HL-60 (cell line): Measurements from ENCODE around the gene C17orf113.

Source experiments
- DNase-seq, 2 experiments: peaks; one replicate each; pipeline ENCODE4 v3.0.0-alpha.2; 2010 to 2020; ENCODE audit warnings: low read depth in 1 of 2, low spot score in 1 of 2
- H3K27ac ChIP-seq: fragments of 250-450 bp; sonication (Bioruptor Pico); replicated peaks from 2 replicates; pipeline ENCODE4 v1.5.1; 2020; ENCODE audit warnings: mild to moderate bottlenecking, moderate library complexity
- H3K27me3 ChIP-seq: fragments of 250-450 bp; sonication (Bioruptor Pico); 2 replicates; pipeline ENCODE4 v1.5.1; 2021; ENCODE audit warnings: mild to moderate bottlenecking, moderate library complexity; ENCODE audit not compliant: insufficient read depth, poor library complexity, severe bottlenecking
- H3K4me3 ChIP-seq: replicated peaks from 2 replicates; pipeline ENCODE4 v1.5.1; 2011; ENCODE audit warnings: mild to moderate bottlenecking, control low read depth, low read length; ENCODE audit not compliant: insufficient read depth
- GABPA ChIP-seq: IDR thresholded peaks from 2 replicates; pipeline ENCODE4 v1.6.1; 2012; ENCODE audit warnings: low read depth
- POLR2AphosphoS5 ChIP-seq: IDR thresholded peaks from 2 replicates; pipeline ENCODE4 v1.6.1; 2012; ENCODE audit warnings: low read depth
- SPI1 ChIP-seq: IDR thresholded peaks from 2 replicates; pipeline ENCODE4 v1.6.1; 2012; ENCODE audit warnings: low read depth, mild to moderate bottlenecking, borderline replicate concordance
- TF ChIP-seq, protein P1 (sequence below): IDR thresholded peaks from one replicate; pipeline ENCODE4 v1.5.1; 2011; ENCODE audit warnings: low read length, control low read depth, inconsistent platforms; ENCODE audit not compliant: insufficient read depth
- TF ChIP-seq, protein P2 (sequence below): IDR thresholded peaks from 2 replicates; pipeline ENCODE4 v1.6.1; 2012; ENCODE audit warnings: low read depth; ENCODE audit not compliant: insufficient replicate concordance

C17orf113 gene

GRCh38 chr17:42039794-42040763 is 10.3 kb downstream of the C17orf113 start:
- DNase-seq: no peak
- TF ChIP-seq GABPA: no peak
- TF ChIP-seq, protein P1, sequence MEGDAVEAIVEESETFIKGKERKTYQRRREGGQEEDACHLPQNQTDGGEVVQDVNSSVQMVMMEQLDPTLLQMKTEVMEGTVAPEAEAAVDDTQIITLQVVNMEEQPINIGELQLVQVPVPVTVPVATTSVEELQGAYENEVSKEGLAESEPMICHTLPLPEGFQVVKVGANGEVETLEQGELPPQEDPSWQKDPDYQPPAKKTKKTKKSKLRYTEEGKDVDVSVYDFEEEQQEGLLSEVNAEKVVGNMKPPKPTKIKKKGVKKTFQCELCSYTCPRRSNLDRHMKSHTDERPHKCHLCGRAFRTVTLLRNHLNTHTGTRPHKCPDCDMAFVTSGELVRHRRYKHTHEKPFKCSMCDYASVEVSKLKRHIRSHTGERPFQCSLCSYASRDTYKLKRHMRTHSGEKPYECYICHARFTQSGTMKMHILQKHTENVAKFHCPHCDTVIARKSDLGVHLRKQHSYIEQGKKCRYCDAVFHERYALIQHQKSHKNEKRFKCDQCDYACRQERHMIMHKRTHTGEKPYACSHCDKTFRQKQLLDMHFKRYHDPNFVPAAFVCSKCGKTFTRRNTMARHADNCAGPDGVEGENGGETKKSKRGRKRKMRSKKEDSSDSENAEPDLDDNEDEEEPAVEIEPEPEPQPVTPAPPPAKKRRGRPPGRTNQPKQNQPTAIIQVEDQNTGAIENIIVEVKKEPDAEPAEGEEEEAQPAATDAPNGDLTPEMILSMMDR: no peak
- TF ChIP-seq, protein P2, sequence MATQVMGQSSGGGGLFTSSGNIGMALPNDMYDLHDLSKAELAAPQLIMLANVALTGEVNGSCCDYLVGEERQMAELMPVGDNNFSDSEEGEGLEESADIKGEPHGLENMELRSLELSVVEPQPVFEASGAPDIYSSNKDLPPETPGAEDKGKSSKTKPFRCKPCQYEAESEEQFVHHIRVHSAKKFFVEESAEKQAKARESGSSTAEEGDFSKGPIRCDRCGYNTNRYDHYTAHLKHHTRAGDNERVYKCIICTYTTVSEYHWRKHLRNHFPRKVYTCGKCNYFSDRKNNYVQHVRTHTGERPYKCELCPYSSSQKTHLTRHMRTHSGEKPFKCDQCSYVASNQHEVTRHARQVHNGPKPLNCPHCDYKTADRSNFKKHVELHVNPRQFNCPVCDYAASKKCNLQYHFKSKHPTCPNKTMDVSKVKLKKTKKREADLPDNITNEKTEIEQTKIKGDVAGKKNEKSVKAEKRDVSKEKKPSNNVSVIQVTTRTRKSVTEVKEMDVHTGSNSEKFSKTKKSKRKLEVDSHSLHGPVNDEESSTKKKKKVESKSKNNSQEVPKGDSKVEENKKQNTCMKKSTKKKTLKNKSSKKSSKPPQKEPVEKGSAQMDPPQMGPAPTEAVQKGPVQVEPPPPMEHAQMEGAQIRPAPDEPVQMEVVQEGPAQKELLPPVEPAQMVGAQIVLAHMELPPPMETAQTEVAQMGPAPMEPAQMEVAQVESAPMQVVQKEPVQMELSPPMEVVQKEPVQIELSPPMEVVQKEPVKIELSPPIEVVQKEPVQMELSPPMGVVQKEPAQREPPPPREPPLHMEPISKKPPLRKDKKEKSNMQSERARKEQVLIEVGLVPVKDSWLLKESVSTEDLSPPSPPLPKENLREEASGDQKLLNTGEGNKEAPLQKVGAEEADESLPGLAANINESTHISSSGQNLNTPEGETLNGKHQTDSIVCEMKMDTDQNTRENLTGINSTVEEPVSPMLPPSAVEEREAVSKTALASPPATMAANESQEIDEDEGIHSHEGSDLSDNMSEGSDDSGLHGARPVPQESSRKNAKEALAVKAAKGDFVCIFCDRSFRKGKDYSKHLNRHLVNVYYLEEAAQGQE: no peak
- TF ChIP-seq POLR2AphosphoS5: no peak
- no peak for TF ChIP-seq SPI1
- no peaks in the 10 kb centered on the region for H3K27me3 ChIP-seq
- H3K27ac ChIP-seq: no peak overlapping the region
- no peak overlapping the region for H3K4me3 ChIP-seq

DNA sequence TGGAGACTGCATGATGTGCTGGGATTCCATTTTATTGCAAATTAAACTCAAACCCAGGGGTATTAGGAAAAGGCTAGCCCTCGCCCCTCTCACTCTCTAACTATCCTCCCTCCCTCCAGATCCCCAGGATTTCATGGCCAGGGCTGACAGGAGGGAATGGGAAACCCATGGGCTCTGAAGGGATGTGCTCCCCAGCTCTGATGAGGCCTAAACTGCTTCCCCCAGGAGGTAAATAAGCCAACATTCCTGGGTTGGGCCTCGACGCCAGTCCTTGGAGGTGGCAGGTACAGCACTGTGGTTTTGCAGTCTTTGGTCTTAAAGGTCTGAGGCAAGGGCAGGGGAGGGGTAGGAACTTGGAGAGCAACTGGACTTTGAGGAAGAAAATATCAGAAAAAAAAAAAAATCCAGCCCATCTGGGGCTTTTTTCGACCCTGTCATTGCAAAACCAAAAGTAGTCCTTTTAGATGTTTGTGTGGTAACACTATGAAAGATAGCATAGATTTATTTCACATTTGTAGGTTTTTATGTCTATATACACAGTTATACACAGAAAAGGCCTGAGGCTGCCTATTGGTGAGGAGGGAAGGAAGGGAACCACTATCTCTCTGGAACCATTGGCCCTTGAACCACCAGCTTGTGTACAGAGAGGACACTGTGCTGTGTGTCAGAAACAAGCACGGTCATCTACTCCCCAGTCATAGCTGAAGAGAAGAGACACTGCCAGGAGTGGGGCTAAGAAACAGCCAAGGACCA is 12.0 kb downstream of the C17orf113 start:
- TF ChIP-seq, protein P1: no peak
- TF ChIP-seq, protein P2: no peak
- TF ChIP-seq POLR2AphosphoS5: no peak
- TF ChIP-seq GABPA: no peak
- no peak for TF ChIP-seq SPI1
- H3K4me3 ChIP-seq: no peak overlapping the region
- no peaks in the 10 kb centered on the region for H3K27me3 ChIP-seq
- no peak overlapping the region for H3K27ac ChIP-seq
- DNase-seq: no peak

- no peak for DNase-seq
- Histone ChIP-seq H3K27ac (no peak overlapping the region), H3K27me3 (no peaks in the 10 kb centered on the region), H3K4me3 (no peak overlapping the region)
- no peak for TF ChIP-seq SPI1
- TF ChIP-seq, protein P2: no peak
- TF ChIP-seq, protein P1: no peak
- TF ChIP-seq GABPA: no peak
- no peak for TF ChIP-seq POLR2AphosphoS5
Measured at GRCh38 chr17:42034059-42034458, 16.3 kb downstream of the C17orf113 start.
